ENCODE data around the gene KRTAP2-2. TPM values are rescaled to one million over a fixed set of nuclear protein-coding genes. Genes with fewer than 3 reads are reported as not detected.

KRTAP2-2 gene
- total and polyA plus RNA-seq, 10 of the 15 experiments (the other 5 are each of a cell fraction or from before 2014, with no cell fraction given) = not detected

DNA sequence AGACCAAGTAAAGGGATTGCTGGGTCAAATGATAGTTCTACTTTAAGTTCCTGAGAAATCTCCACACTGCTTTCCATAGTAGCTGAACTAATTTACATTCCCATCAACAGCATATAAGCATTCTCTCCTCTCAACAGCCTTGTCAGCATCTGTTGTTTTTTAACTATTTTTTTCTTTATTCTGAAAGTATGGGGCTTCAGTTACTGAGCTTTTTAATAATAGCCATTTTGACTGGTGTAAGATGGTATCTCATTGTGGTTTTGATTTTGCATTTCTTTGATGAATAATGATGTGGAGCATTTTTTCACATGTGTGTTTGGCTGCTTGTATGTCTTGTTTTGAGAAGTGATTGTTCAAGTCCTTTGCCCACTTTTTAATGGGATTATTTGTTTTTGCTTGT lies 2.5 kb downstream of the KRTAP2-2 start:
- in situ Hi-C loops (cut with MboI) (no loop called here), intact Hi-C loops (cut with micrococcal nuclease; ENCODE audit: unreplicated experiment) (no loop called here)
- no peak overlapping the region for H2AFZ ChIP-seq (ENCODE audit: control insufficient read depth, low read depth, low read length)
- DNase-seq (ENCODE audit: low read depth, low spot score) (no peak), FAIRE-seq (no peak), ATAC-seq (no peak)
- no peaks in the 10 kb centered on the region for H3K79me2 ChIP-seq (ENCODE audit: control insufficient read depth, insufficient read depth, low read length)
- H4K20me1 ChIP-seq (ENCODE audit: control insufficient read depth, insufficient read depth) = no peaks in the 10 kb centered on the region
- no peaks in the 10 kb centered on the region for H3K4me1 ChIP-seq (ENCODE audit: control insufficient read depth, insufficient read depth, low read length)
- H3K9me3 ChIP-seq (replicated peaks; ENCODE audit: control insufficient read depth, insufficient read depth, low read length) = no peaks in the 10 kb centered on the region
- no peak overlapping the region for H3K9ac ChIP-seq (ENCODE audit: control insufficient read depth, insufficient read depth, low read length)
- no peak overlapping the region for H3K4me3 ChIP-seq
- TF ChIP-seq FOS (IDR thresholded peaks at IDR 0.05; ENCODE audit: borderline replicate concordance, extremely low read depth, insufficient read length) = no peak
- no peak for TF ChIP-seq CBFB (IDR thresholded peaks at IDR 0.05; ENCODE audit: low read depth)
- no peak for TF ChIP-seq NRF1 (conservative IDR thresholded peaks at IDR 0.05; ENCODE audit: low read depth, low read length)
- TF ChIP-seq ZNF24 (IDR thresholded peaks at IDR 0.05) = no peak
- TF ChIP-seq, protein P1, sequence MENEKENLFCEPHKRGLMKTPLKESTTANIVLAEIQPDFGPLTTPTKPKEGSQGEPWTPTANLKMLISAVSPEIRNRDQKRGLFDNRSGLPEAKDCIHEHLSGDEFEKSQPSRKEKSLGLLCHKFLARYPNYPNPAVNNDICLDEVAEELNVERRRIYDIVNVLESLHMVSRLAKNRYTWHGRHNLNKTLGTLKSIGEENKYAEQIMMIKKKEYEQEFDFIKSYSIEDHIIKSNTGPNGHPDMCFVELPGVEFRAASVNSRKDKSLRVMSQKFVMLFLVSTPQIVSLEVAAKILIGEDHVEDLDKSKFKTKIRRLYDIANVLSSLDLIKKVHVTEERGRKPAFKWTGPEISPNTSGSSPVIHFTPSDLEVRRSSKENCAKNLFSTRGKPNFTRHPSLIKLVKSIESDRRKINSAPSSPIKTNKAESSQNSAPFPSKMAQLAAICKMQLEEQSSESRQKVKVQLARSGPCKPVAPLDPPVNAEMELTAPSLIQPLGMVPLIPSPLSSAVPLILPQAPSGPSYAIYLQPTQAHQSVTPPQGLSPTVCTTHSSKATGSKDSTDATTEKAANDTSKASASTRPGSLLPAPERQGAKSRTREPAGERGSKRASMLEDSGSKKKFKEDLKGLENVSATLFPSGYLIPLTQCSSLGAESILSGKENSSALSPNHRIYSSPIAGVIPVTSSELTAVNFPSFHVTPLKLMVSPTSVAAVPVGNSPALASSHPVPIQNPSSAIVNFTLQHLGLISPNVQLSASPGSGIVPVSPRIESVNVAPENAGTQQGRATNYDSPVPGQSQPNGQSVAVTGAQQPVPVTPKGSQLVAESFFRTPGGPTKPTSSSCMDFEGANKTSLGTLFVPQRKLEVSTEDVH (IDR thresholded peaks at IDR 0.05; ENCODE audit: low read depth, partially characterized antibody) = no peak
- no peak for TF ChIP-seq MAX (IDR thresholded peaks at IDR 0.05; ENCODE audit: low read depth, low read length)
- TF ChIP-seq RB1 (IDR thresholded peaks at IDR 0.05; ENCODE audit: borderline replicate concordance) = no peak
- TF ChIP-seq IRF4 (IDR thresholded peaks at IDR 0.05; ENCODE audit: low read depth, low read length) = no peak
- no peak for TF ChIP-seq RBBP5 (conservative IDR thresholded peaks at IDR 0.05)
- no peak for TF ChIP-seq IKZF2 (IDR thresholded peaks at IDR 0.05)
- no peak for TF ChIP-seq EED (IDR thresholded peaks at IDR 0.05; ENCODE audit: low read depth)
- no peak for TF ChIP-seq E2F4 (IDR thresholded peaks at IDR 0.05; ENCODE audit: low read depth, low read length)
- TF ChIP-seq DPF2 (IDR thresholded peaks at IDR 0.05) = no peak
- TF ChIP-seq ATF2 (IDR thresholded peaks at IDR 0.05; ENCODE audit: low read length) = no peak
- no peak overlapping the region for H3K4me2 ChIP-seq (ENCODE audit: control insufficient read depth, insufficient read depth)
- no peaks in the 10 kb centered on the region; a peak in 1 of 4 replicates for H3K27me3 ChIP-seq (replicated peaks in 1 of 2; ENCODE audit: control insufficient read depth in 2 of 2, insufficient read depth in 2 of 2, low read length in 1 of 2)
- no TSS peak for BruUV-seq (replicated peaks)
- H3K36me3 ChIP-seq (ENCODE audit: control insufficient read depth in 2 of 2, insufficient read depth in 2 of 2, low read length in 1 of 2) = no peaks in the 10 kb centered on the region
- ChIA-PET CTCF (no interaction called here), RAD21 (ENCODE audit: unreplicated experiment) (no interaction called here), SMC1A (ENCODE audit: uncharacterized antibody, unreplicated experiment) (interaction anchor here (0.9 kb wide), 1 partner anchor 16 kb away, joined by 3 read pairs; no protein-coding TSS in a partner anchor), POLR2A (no interaction called here)
- no peak overlapping the region for H3K27ac ChIP-seq (ENCODE audit: control insufficient read depth, insufficient read depth)

Data from GM12878 (cell line).